Neural crest cell (in vitro differentiated cells): ENCODE results near the gene TRIM5. TPM values are rescaled to one million over a fixed set of nuclear protein-coding genes. Genes with fewer than 3 reads are reported as not detected.
A peak's percentile ranks its signal among the peaks of the same experiment; 100 is the strongest.
"Not testable (repeated sequence)": the region's sequence is repeated elsewhere in the genome, so short reads cannot be mapped to it uniquely, and the experiment has no call there.

Experiments used
- DNase-seq: peaks from one replicate; pipeline ENCODE4 v3.0.0; 2021; ENCODE audit warnings: low read depth, mixed read lengths, low spot score
- H3K27ac Mint-ChIP-seq: one replicate; pipeline ENCODE4 v1.8.0; 2021; ENCODE audit warnings: mild to moderate bottlenecking, mixed read lengths; ENCODE audit not compliant: unreplicated experiment
- H3K27me3 Mint-ChIP-seq: 2 replicates; pipeline ENCODE4 v1.8.0; 2021; ENCODE audit warnings: low read depth, mild to moderate bottlenecking, mixed read lengths
- H3K36me3 Mint-ChIP-seq: 2 replicates; pipeline ENCODE4 v1.8.0; 2021; ENCODE audit warnings: low read depth, mild to moderate bottlenecking, mixed read lengths
- H3K4me1 Mint-ChIP-seq: 2 replicates; pipeline ENCODE4 v1.8.0; 2021; ENCODE audit warnings: mixed read lengths
- H3K4me3 Mint-ChIP-seq: one replicate; pipeline ENCODE4 v1.8.0; 2021; ENCODE audit warnings: mild to moderate bottlenecking, mixed read lengths
- H3K9me3 Mint-ChIP-seq: 2 replicates; pipeline ENCODE4 v1.8.0; 2021; ENCODE audit warnings: mixed read lengths
- CTCF ChIP-seq: fragments of 200-600 bp; sonication (generic); conservative IDR thresholded peaks from 2 replicates; pipeline ENCODE4 v1.5.0; 2021; ENCODE audit warnings: antibody characterized with exemption, mild to moderate bottlenecking
- long read RNA-seq: library from polyadenylated mRNA; unstranded; transcript quantifications from one replicate; pipeline ENCODE4 v2.0.0, GENCODE V29; 2020
- total RNA-seq: library from RNA; stranded (reverse); gene quantifications from 2 replicates; pipeline ENCODE4 v1.2.1, GENCODE V29; 2021

TRIM5 gene, protein sequence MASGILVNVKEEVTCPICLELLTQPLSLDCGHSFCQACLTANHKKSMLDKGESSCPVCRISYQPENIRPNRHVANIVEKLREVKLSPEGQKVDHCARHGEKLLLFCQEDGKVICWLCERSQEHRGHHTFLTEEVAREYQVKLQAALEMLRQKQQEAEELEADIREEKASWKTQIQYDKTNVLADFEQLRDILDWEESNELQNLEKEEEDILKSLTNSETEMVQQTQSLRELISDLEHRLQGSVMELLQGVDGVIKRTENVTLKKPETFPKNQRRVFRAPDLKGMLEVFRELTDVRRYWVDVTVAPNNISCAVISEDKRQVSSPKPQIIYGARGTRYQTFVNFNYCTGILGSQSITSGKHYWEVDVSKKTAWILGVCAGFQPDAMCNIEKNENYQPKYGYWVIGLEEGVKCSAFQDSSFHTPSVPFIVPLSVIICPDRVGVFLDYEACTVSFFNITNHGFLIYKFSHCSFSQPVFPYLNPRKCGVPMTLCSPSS
- 32.7 and 34.0 TPM in 2 replicates for total RNA-seq
- long read RNA-seq, transcript TRIM5-202 (8 exons, 2,991 nt), result major isoform, 14 of 36 reads
- long read RNA-seq, partial matches to known transcripts, result 3 of 36 reads
- long read RNA-seq, other reads (novel, unspliced or antisense), result 19 of 36 reads

DNA sequence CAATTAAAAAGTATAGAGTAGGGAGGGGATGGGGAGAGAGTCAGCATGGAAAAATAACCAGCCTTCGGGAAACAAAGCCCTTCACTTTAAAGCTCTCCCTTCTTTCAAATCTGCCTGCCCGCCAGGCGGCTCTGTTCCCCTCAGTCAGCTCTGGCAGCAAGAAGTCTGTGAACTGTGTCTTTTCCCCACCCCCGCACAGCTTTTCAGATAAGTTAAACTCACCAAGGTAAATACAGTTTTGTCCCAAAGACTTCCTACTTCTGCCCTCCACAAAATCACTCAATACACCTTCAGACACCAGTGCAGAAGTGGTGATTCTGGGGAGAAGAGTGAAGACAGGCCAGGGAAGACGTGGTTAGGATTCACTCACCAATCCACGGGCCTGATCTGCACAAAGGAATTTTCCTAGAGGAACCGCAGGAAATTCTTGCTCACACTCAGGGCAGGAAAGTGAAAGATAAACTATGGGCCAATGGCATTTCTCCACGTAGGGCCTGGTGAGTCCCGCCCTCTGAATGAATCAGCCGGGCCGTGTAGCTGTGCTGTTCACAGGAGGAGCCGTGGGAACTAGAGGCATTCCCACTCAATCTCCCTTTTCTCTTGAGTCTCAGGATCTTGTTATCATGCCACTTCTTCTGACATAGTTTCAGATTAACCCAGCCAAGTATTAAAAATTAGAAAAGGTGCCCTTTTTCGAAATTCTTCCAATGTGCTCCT is at the start of gene TRIM5:
TSS of gene TRIM5 (minus strand) at position 429 of the 717 bp plus-strand sequence. CDS start 4,897 bp downstream, outside the sequence.
- peak; percentile 69 for TF ChIP-seq CTCF
- Mint-ChIP-seq H3K4me3 (peak within 1 kb of the TSS; percentile 96), H3K9me3 (peaks cover 3% of the 10 kb centered on the region), H3K27me3 (no peaks in the 10 kb centered on the region), H3K36me3 (peaks cover 30% of the 10 kb centered on the region), H3K4me1 (peaks cover 30% of the 10 kb centered on the region), H3K27ac (peak within 1 kb of the TSS; percentile 100)
- DNase-seq, result peak; percentile 65

DNA sequence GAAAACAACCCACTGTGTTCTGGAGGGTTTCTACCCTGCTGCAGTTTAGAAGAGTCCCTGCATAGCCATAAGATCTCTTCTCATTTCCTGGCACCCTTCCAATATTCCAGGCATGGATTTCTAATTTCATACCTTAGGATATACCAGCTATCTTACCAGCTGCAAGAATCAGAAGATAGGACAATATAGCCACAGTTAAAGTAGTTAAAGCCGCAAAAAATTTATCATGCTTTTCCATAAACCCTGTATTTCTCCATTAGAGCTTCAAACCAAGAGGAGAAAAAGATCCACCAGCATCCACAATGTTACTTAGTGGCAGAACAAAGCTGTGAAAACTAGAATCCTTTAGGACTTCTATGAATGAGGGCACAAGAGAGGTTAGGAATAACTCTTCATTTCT is 42.8 kb upstream of the TRIM5 start:
- Mint-ChIP-seq H3K4me3 (no peak overlapping the region), H3K27ac (no peak overlapping the region), H3K4me1 (no peaks in the 10 kb centered on the region), H3K27me3 (peaks cover 34% of the 10 kb centered on the region), H3K9me3 (no peaks in the 10 kb centered on the region), H3K36me3 (no peaks in the 10 kb centered on the region)
- no peak for TF ChIP-seq CTCF
- DNase-seq, result no peak

- Mint-ChIP-seq H3K4me3 (no peak overlapping the region), H3K36me3 (no peaks in the 10 kb centered on the region), H3K4me1 (no peaks in the 10 kb centered on the region), H3K9me3 (no peaks in the 10 kb centered on the region), H3K27me3 (peaks cover 31% of the 10 kb centered on the region), H3K27ac (no peak overlapping the region)
- TF ChIP-seq CTCF, result no peak
- DNase-seq, result no peak
Observed at GRCh38 chr11:5726351-5726750, 41.5 kb upstream of the TRIM5 start.

GRCh38 chr11:5722622-5723021 is 37.7 kb upstream of the TRIM5 start:
- H3K36me3 Mint-ChIP-seq, result no peaks in the 10 kb centered on the region
- H3K9me3 Mint-ChIP-seq, result peaks cover 4% of the 10 kb centered on the region
- no peak overlapping the region for H3K4me3 Mint-ChIP-seq
- no peak for DNase-seq
- peaks cover 16% of the 10 kb centered on the region for H3K27me3 Mint-ChIP-seq
- no peak for TF ChIP-seq CTCF
- H3K27ac Mint-ChIP-seq, result no peak overlapping the region
- no peaks in the 10 kb centered on the region for H3K4me1 Mint-ChIP-seq

GRCh38 chr11:5719703-5720495 is 35.0 kb upstream of the TRIM5 start:
- Mint-ChIP-seq H3K36me3 (no peaks in the 10 kb centered on the region), H3K27ac (no peak overlapping the region), H3K27me3 (peaks cover 12% of the 10 kb centered on the region), H3K4me3 (no peak overlapping the region), H3K4me1 (no peaks in the 10 kb centered on the region), H3K9me3 (peaks cover 4% of the 10 kb centered on the region)
- no peak for TF ChIP-seq CTCF
- no peak for DNase-seq

DNA sequence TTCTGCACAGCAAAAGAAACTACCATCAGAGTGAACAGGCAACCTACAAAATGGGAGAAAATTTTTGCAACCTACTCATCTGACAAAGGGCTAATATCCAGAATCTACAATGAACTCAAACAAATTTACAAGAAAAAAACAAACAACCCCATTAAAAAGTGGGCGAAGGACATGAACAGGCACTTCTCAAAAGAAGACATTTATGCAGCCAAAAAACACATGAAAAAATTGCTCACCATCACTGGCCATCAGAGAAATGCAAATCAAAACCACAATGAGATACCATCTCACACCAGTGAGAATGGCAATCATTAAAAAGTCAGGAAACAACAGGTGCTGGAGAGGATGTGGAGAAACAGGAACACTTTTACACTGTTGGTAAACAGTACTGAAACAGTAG is 31.6 kb upstream of the TRIM5 start:
- H3K27ac Mint-ChIP-seq, H3K4me3 Mint-ChIP-seq, H3K27me3 Mint-ChIP-seq, H3K36me3 Mint-ChIP-seq, H3K4me1 Mint-ChIP-seq, DNase-seq, H3K9me3 Mint-ChIP-seq: not testable (repeated sequence)
